WTC11 (cell line): ENCODE data around the gene PTPRN2.

Experiments
- TF ChIP-seq, protein P1 (sequence below): sonication (generic); formaldehyde crosslinking; IDR thresholded peaks from 2 replicates; pipeline ENCODE4 v1.8.0; 2022; ENCODE audit warnings: mild to moderate bottlenecking, missing genetic modification reagents
- TF ChIP-seq, protein P2 (sequence below): fragments of 200-600 bp; IDR thresholded peaks from 2 replicates; pipeline ENCODE4 v1.8.0; 2022; ENCODE audit warnings: antibody characterized with exemption
- TF ChIP-seq, protein P3 (sequence below): sonication (generic); formaldehyde crosslinking; conservative IDR thresholded peaks from 2 replicates; pipeline ENCODE4 v1.8.1; 2023; ENCODE audit warnings: mild to moderate bottlenecking, low read depth, missing genetic modification reagents, moderate library complexity

DNA sequence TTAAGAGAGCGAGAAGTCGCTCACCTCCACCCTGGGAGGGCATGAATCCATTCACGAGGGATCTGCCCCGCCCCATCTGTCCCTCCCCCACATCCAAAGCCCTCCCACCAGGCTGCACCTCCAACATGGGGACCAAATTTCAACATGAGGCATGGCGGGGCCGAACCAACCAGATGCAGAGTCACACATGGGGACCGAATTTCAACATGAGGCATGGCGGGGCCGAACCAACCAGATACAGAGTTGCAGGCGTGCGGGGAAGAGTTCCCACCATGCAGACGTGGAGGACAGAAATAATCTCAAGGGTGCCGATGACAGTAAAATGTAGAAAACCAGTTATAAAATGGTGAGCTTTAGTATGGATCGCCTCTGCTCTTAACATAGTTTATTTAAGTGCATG is 686.5 kb downstream of the PTPRN2 start:
- TF ChIP-seq, protein P1, sequence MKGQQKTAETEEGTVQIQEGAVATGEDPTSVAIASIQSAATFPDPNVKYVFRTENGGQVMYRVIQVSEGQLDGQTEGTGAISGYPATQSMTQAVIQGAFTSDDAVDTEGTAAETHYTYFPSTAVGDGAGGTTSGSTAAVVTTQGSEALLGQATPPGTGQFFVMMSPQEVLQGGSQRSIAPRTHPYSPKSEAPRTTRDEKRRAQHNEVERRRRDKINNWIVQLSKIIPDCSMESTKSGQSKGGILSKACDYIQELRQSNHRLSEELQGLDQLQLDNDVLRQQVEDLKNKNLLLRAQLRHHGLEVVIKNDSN (CRISPR knock-in tag): no peak
- TF ChIP-seq, protein P2, sequence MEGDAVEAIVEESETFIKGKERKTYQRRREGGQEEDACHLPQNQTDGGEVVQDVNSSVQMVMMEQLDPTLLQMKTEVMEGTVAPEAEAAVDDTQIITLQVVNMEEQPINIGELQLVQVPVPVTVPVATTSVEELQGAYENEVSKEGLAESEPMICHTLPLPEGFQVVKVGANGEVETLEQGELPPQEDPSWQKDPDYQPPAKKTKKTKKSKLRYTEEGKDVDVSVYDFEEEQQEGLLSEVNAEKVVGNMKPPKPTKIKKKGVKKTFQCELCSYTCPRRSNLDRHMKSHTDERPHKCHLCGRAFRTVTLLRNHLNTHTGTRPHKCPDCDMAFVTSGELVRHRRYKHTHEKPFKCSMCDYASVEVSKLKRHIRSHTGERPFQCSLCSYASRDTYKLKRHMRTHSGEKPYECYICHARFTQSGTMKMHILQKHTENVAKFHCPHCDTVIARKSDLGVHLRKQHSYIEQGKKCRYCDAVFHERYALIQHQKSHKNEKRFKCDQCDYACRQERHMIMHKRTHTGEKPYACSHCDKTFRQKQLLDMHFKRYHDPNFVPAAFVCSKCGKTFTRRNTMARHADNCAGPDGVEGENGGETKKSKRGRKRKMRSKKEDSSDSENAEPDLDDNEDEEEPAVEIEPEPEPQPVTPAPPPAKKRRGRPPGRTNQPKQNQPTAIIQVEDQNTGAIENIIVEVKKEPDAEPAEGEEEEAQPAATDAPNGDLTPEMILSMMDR: no peak
- TF ChIP-seq, protein P3, sequence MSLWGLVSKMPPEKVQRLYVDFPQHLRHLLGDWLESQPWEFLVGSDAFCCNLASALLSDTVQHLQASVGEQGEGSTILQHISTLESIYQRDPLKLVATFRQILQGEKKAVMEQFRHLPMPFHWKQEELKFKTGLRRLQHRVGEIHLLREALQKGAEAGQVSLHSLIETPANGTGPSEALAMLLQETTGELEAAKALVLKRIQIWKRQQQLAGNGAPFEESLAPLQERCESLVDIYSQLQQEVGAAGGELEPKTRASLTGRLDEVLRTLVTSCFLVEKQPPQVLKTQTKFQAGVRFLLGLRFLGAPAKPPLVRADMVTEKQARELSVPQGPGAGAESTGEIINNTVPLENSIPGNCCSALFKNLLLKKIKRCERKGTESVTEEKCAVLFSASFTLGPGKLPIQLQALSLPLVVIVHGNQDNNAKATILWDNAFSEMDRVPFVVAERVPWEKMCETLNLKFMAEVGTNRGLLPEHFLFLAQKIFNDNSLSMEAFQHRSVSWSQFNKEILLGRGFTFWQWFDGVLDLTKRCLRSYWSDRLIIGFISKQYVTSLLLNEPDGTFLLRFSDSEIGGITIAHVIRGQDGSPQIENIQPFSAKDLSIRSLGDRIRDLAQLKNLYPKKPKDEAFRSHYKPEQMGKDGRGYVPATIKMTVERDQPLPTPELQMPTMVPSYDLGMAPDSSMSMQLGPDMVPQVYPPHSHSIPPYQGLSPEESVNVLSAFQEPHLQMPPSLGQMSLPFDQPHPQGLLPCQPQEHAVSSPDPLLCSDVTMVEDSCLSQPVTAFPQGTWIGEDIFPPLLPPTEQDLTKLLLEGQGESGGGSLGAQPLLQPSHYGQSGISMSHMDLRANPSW (CRISPR knock-in tag): no peak
